HG03575 (cell line): ENCODE results near the gene C11orf97.
"Not testable (repeated sequence)": the region's sequence is repeated elsewhere in the genome, so short reads cannot be mapped to it uniquely, and the experiment has no call there.

Experiments used
- ATAC-seq: cut with Tn5 transposase; IDR thresholded peaks from one replicate; pipeline ENCODE4 v1.9.1; 2021; ENCODE audit not compliant: unreplicated experiment, insufficient number of reproducible peaks, low FRiP score; ENCODE audit errors: extremely low read depth

The C11orf97 gene

GRCh38 chr11:94550513-94550912 is 38.3 kb downstream of the C11orf97 start:
- ATAC-seq: no peak

DNA sequence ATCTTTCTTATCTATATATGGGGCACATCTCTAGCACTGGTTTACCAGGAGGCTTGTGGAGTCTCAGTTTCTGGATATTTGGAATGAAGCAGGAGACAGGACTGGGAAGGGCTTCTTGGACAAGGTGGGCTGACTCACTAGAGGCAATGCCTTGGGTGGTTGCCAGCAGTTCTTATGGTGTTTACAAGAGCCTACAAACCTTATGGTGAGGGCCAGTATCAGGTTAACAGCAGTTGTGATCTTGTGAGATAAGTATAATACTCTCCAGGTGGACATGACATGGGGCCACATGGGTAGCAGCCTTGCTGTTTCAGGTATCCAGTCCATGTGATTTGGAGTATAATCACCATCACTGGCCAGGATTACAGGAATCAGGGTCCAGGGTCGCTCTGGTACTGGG is 41.7 kb downstream of the C11orf97 start:
- ATAC-seq: no peak

DNA sequence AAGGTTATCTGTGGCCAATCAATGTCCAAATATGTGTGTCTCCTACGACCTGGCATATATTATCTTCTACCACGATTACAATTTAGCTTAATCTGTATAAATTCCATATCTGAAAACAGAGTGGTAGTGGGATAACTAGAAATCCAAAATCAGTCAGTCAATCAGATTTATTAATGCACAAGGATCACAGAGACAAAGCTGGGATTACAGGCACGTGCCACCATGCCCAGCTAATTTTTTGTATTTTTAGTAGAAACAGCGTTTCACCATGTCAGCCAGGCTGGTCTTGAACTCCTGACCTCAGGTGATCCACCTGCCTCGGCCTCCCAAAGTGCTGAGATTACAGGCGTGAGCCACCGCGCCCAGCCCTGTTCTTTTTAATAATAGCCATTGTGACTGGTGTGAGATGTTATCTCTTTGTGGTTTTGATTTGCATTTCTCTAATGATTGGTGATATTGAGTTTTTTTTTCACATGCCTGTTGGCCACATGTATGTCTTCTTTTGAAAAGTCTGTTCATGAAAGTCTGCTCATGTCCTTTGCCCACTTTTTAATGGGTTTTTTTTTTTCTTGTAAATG is 43.6 kb downstream of the C11orf97 start:
- not testable (repeated sequence) for ATAC-seq

- ATAC-seq: no peak
Observed at GRCh38 chr11:94557421-94557820, 45.2 kb downstream of the C11orf97 start.

- ATAC-seq: no peak
Observed at GRCh38 chr11:94557992-94558391, 45.7 kb downstream of the C11orf97 start.

DNA sequence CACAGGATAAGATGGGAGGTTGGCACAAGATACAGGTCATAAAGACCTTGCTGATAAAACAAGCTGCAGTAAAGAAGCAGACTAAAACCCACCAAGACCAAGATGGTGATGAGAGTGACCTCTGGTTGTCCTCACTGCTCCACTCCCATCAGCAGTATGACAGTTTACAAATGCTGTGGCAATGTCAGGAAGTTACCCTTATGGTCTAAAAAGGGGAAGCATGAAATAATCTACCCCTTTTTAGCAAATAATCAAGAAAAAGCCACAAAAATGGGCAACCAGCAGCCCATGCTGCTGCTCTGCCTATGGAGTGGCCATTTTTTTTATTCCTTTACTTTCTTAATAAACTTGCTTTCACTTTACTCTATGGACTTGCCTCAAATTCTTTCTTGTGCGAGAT is 46.2 kb downstream of the C11orf97 start:
- no peak for ATAC-seq

DNA sequence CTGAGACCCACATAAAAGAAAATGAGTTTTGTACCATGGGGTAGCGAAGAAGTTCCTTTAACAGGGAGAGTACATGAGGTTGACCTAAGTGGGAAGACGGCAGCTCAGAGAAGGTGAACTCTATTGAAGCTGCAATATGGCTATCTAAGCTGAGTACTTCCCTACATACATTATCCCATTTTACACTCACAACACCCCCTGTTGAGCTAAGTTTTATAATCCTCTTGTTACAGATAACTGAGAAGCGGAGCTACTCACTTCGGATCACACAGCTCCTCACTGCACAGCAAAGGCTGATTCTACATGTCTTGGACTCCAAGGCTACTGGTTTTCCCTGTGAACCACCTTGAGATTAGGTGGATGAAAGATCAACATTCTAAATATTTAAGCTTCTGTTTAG is 46.7 kb downstream of the C11orf97 start:
- no peak for ATAC-seq

- no peak for ATAC-seq
Observed at GRCh38 chr11:94559361-94559760, 47.1 kb downstream of the C11orf97 start.

- no peak for ATAC-seq
Observed at GRCh38 chr11:94560834-94561233, 48.6 kb downstream of the C11orf97 start.

- no peak for ATAC-seq
Observed at GRCh38 chr11:94563176-94563847, 51.1 kb downstream of the C11orf97 start.

- ATAC-seq: no peak
Observed at GRCh38 chr11:94563848-94564467, 51.7 kb downstream of the C11orf97 start.

- no peak for ATAC-seq
Observed at GRCh38 chr11:94567181-94567670, 55.0 kb downstream of the C11orf97 start, which contains the start of gene PIWIL4. Gene PIWIL4 (plus strand): TSS chr11:94567368. CDS start chr11:94567519, 151 bp downstream.

DNA sequence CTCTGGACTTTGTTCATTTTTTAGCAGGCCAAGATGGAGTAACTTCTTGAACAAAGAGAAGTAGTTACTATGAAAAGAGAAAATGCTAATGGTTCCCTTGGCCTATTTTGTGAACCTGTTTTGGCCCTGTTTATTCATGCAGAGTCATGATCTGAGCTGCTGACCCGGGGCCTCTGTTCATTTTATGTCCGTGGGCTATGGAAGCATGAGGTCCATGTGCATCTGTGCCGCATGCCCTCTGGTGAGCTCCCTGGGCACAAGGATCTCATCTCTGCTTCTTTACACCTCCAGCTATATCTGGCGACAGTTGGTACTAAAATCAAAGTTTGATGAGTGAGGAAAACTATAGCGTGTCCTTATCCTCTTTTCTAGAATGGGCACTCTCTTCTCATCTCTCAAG is 55.9 kb downstream of the C11orf97 start:
- ATAC-seq: no peak

DNA sequence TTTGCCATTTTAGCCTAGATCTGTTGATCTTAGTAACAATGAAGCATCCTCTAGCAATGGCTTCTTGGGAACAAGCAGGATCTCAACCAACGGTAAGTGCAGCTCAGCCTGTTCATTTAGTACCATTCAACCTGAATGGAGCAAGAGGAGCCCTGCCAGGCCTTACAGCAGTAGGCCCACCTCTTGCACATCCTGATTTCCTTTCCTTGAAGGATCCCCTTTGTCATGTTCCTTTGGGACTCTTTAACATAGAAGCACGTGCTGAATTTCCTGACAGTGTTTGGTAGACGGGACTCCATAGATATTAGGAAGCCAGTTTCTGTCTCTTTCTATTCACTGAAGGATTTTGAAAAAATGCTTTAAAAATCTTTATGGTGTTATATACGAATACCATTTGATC is 56.5 kb downstream of the C11orf97 start:
- ATAC-seq: no peak

GRCh38 chr11:94572975-94573374 is 60.7 kb downstream of the C11orf97 start:
- not testable (repeated sequence) for ATAC-seq

- no peak for ATAC-seq
Observed at GRCh38 chr11:94574193-94574961, 62.1 kb downstream of the C11orf97 start.

DNA sequence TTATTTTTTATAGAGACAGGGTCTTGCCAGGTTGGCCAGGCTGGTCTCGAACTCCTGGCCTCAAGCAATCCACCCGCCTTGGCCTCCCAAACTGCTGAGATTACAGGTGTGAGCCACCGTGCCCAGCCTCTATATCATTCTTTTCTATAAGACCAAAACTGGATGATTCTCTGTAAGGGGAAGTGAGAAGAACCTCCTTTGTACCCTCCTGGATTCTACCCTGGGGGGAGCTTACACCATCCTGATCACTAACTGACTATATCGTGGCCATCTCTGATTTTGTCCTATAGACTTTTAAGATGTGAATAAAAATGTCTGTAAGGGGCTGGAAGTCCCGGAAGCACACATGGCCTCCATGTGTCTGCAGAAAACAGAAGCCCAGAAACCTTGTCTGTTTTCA is 64.0 kb downstream of the C11orf97 start:
- no peak for ATAC-seq

GRCh38 chr11:94577841-94578240 is 65.6 kb downstream of the C11orf97 start:
- no peak for ATAC-seq
